GM18517 (cell line): Measurements from ENCODE around the gene EXOC3.
"Not testable (repeated sequence)": the region's sequence is repeated elsewhere in the genome, so short reads cannot be mapped to it uniquely, and the experiment has no call there.

Source experiments
- ATAC-seq: cut with Tn5 transposase; IDR thresholded peaks from one replicate; pipeline ENCODE4 v1.9.1; 2021; ENCODE audit warnings: mild to moderate bottlenecking, moderate library complexity; ENCODE audit not compliant: unreplicated experiment

EXOC3 gene

GRCh38 chr5:499233-500209 lies 56.5 kb downstream of the EXOC3 start:
- ATAC-seq: no peak

- ATAC-seq: no peak
Measured at GRCh38 chr5:500491-500890, 57.5 kb downstream of the EXOC3 start.

GRCh38 chr5:501105-501830 lies 58.3 kb downstream of the EXOC3 start:
- ATAC-seq: no peak

- ATAC-seq: no peak
Measured at GRCh38 chr5:501831-502184, 58.8 kb downstream of the EXOC3 start.

GRCh38 chr5:502325-503079 lies 59.5 kb downstream of the EXOC3 start:
- no peak for ATAC-seq

GRCh38 chr5:504326-505154 lies 61.6 kb downstream of the EXOC3 start:
- no peak for ATAC-seq

- no peak for ATAC-seq
Measured at GRCh38 chr5:505951-506525, 63.1 kb downstream of the EXOC3 start.

GRCh38 chr5:507986-508575 lies 65.1 kb downstream of the EXOC3 start:
- ATAC-seq: not testable (repeated sequence)

GRCh38 chr5:509611-510185 lies 66.7 kb downstream of the EXOC3 start:
- no peak for ATAC-seq

- no peak for ATAC-seq
Measured at GRCh38 chr5:510521-510920, 67.5 kb downstream of the EXOC3 start.

- no peak for ATAC-seq
Measured at GRCh38 chr5:511476-511875, 68.5 kb downstream of the EXOC3 start.

GRCh38 chr5:513216-514100 lies 70.5 kb downstream of the EXOC3 start:
- ATAC-seq: no peak

GRCh38 chr5:514101-514485 lies 71.1 kb downstream of the EXOC3 start:
- ATAC-seq: no peak

GRCh38 chr5:514673-515072 lies 71.7 kb downstream of the EXOC3 start:
- ATAC-seq: no peak

- ATAC-seq: no peak
Measured at GRCh38 chr5:515273-515836, 72.4 kb downstream of the EXOC3 start.

GRCh38 chr5:516338-516925 lies 73.5 kb downstream of the EXOC3 start:
- no peak for ATAC-seq
